ENCODE data around the gene ABTB1.

DNA sequence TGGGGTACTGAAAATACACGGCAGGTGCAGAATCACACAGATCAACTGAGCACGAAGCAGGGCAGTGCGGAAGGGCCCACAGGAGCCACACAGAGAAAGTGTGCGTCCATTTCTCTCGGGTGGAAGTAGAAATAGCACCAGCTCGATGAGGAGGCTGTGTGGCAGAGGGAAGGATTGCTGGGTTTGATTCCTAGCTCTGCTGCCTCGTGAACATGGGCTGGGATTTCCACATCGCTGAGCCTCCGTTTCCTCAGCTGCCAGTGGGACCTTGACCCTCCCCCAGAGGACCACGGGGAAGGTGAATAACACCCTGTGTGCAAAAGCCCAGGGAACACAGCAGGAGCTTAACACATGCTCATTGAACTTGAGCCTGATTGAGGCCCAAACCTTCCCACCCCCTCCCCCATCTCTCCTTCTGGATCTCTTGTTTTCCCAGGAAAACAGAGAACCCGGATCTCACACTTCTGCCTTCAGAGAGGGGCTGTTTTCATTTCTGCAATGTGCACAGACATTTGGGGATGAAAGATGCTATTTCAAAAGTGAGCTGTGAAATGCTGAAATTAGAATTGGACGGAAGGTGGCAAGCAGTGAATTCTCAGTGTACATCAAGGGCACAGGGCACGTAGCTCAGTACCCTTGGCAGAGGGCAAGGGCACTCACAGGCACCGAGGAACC, 38.4 kb downstream of the ABTB1 start:
- TF ChIP-seq, protein P1, sequence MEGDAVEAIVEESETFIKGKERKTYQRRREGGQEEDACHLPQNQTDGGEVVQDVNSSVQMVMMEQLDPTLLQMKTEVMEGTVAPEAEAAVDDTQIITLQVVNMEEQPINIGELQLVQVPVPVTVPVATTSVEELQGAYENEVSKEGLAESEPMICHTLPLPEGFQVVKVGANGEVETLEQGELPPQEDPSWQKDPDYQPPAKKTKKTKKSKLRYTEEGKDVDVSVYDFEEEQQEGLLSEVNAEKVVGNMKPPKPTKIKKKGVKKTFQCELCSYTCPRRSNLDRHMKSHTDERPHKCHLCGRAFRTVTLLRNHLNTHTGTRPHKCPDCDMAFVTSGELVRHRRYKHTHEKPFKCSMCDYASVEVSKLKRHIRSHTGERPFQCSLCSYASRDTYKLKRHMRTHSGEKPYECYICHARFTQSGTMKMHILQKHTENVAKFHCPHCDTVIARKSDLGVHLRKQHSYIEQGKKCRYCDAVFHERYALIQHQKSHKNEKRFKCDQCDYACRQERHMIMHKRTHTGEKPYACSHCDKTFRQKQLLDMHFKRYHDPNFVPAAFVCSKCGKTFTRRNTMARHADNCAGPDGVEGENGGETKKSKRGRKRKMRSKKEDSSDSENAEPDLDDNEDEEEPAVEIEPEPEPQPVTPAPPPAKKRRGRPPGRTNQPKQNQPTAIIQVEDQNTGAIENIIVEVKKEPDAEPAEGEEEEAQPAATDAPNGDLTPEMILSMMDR (conservative IDR thresholded peaks at IDR 0.05 in 1 of 2, IDR thresholded peaks at IDR 0.05 in 1 of 2; ENCODE audit: low read depth in 1 of 2, low read length in 2 of 2) = no peak
- no peak for TF ChIP-seq EZH2 (IDR thresholded peaks at IDR 0.05; ENCODE audit: low read length, missing control alignments)

Measured in fibroblast of lung (primary cell).